ENCODE results near the gene RCC2.

GRCh38 chr1:17403081-17403480, 36.4 kb downstream of the RCC2 start:
- TF ChIP-seq POLR2AphosphoS5 (IDR thresholded peaks at IDR 0.05) (no peak), CTCF (IDR thresholded peaks at IDR 0.05) (no peak), POLR2A (IDR thresholded peaks at IDR 0.05) (no peak)
